ENCODE measurements around the gene KLK2. TPM values are rescaled to one million over a fixed set of nuclear protein-coding genes. Genes with fewer than 3 reads are reported as not detected.

KLK2 gene
- total and polyA plus RNA-seq, 4 donors: not detected

DNA sequence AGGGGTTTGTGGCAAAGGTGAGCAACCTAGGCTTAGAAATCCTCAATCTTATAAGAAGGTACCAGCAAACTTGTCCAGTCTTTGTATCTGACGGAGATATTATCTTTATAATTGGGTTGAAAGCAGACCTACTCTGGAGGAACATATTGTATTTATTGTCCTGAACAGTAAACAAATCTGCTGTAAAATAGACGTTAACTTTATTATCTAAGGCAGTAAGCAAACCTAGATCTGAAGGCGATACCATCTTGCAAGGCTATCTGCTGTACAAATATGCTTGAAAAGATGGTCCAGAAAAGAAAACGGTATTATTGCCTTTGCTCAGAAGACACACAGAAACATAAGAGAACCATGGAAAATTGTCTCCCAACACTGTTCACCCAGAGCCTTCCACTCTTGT is 3.8 kb upstream of the KLK2 start:
- Histone ChIP-seq H3K4me1 (ENCODE audit: control insufficient read depth in 5 of 5, insufficient read depth in 5 of 5, low read length in 5 of 5) (no peaks in the 10 kb centered on the region), H3K27me3 (ENCODE audit: control insufficient read depth in 3 of 3, insufficient read depth in 3 of 3, low read length in 2 of 3) (peaks cover 3 to 15% (median 4%) of the 10 kb centered on the region in 3 donors), H3K4me3 (no peak overlapping the region), H3K36me3 (ENCODE audit: control insufficient read depth in 4 of 4, insufficient read depth in 4 of 4, low read length in 4 of 4) (no peaks in the 10 kb centered on the region), H3K9me3 (ENCODE audit: control insufficient read depth in 4 of 4, insufficient read depth in 3 of 4, low read length in 3 of 4) (peaks cover 0 to 3% (median 0%) of the 10 kb centered on the region in 4 donors), H3K27ac (ENCODE audit: low read depth in 1 of 2, low read length in 1 of 2) (no peak overlapping the region), H3K9ac (ENCODE audit: insufficient read depth in 1 of 2, low read length in 2 of 2) (no peak overlapping the region)
- no peak for DNase-seq
- ATAC-seq (ENCODE audit: insufficient read depth, low FRiP score): no peak
- TF ChIP-seq, protein P1, sequence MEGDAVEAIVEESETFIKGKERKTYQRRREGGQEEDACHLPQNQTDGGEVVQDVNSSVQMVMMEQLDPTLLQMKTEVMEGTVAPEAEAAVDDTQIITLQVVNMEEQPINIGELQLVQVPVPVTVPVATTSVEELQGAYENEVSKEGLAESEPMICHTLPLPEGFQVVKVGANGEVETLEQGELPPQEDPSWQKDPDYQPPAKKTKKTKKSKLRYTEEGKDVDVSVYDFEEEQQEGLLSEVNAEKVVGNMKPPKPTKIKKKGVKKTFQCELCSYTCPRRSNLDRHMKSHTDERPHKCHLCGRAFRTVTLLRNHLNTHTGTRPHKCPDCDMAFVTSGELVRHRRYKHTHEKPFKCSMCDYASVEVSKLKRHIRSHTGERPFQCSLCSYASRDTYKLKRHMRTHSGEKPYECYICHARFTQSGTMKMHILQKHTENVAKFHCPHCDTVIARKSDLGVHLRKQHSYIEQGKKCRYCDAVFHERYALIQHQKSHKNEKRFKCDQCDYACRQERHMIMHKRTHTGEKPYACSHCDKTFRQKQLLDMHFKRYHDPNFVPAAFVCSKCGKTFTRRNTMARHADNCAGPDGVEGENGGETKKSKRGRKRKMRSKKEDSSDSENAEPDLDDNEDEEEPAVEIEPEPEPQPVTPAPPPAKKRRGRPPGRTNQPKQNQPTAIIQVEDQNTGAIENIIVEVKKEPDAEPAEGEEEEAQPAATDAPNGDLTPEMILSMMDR (IDR thresholded peaks at IDR 0.05; ENCODE audit: control extremely low read depth, extremely low read depth): no peak
- 85 to 87% methylated on average over 4 of the region's 4 CpGs for WGBS, 2 donors

DNA sequence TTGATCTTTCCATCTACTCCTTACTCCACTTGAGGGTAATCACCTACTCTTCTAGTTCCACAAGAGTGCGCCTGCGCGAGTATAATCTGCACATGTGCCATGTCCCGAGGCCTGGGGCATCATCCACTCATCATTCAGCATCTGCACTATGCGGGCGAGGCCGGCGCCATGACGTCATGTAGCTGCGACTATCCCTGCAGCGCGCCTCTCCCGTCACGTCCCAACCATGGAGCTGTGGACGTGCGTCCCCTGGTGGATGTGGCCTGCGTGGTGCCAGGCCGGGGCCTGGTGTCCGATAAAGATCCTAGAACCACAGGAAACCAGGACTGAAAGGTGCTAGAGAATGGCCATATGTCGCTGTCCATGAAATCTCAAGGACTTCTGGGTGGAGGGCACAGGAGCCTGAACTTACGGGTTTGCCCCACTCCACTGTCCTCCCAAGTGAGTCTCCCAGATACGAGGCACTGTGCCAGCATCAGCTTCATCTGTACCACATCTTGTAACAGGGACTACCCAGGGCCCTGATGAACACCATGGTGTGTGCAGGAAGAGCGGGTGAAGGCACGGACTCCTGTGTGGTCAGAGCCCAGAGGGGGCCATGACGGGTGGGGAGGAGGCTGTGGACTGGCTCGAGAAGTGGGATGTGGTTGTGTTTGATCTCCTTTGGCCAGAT is 2.7 kb upstream of the KLK2 start:
- TF ChIP-seq, protein P1 (IDR thresholded peaks at IDR 0.05; ENCODE audit: control extremely low read depth, extremely low read depth): no peak
- peaks cover 3 to 23% (median 4%) of the 10 kb centered on the region in 3 donors for H3K27me3 ChIP-seq (ENCODE audit: control insufficient read depth in 3 of 3, insufficient read depth in 3 of 3, low read length in 2 of 3)
- no peak overlapping the region for H3K27ac ChIP-seq (ENCODE audit: low read depth in 1 of 2, low read length in 1 of 2)
- DNase-seq (no peak), ATAC-seq (ENCODE audit: insufficient read depth, low FRiP score) (no peak)
- peaks cover 0 to 3% (median 0%) of the 10 kb centered on the region in 4 donors for H3K9me3 ChIP-seq (ENCODE audit: control insufficient read depth in 4 of 4, insufficient read depth in 3 of 4, low read length in 3 of 4)
- H3K36me3 ChIP-seq (ENCODE audit: control insufficient read depth in 4 of 4, insufficient read depth in 4 of 4, low read length in 4 of 4): no peaks in the 10 kb centered on the region
- WGBS, 2 donors: 54 to 64% methylated on average over 26 of the region's 26 CpGs
- H3K4me1 ChIP-seq (ENCODE audit: control insufficient read depth in 5 of 5, insufficient read depth in 5 of 5, low read length in 5 of 5): no peaks in the 10 kb centered on the region
- H3K9ac ChIP-seq (ENCODE audit: insufficient read depth in 1 of 2, low read length in 2 of 2): no peak overlapping the region
- no peak overlapping the region for H3K4me3 ChIP-seq

DNA sequence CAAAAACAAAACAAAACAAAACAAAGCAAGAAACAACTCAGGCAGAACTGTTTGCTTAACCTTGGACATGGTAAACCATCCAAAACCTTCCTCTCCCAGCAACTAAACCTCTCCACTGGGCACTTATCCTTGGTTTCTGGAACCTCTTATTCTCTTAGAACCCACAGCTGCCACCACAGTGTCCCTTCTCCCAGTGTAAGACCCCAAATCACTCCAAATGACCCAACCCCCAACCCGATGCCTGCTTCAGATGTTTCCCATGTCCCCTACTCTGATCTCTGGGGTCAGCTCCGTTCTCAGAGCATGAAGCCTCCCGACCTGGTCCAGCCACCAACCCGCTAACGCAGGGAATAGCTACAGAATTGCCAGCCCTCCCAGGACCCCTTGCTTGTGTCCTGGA is 972 bp downstream of the KLK2 start:
- ATAC-seq (ENCODE audit: insufficient read depth, low FRiP score) (no peak), DNase-seq (no peak)
- Histone ChIP-seq H3K27ac (ENCODE audit: low read depth in 1 of 2, low read length in 1 of 2) (no peak overlapping the region), H3K9me3 (ENCODE audit: control insufficient read depth in 4 of 4, insufficient read depth in 3 of 4, low read length in 3 of 4) (peaks cover 0 to 3% (median 0%) of the 10 kb centered on the region in 4 donors), H3K4me1 (ENCODE audit: control insufficient read depth in 5 of 5, insufficient read depth in 5 of 5, low read length in 5 of 5) (no peaks in the 10 kb centered on the region), H3K9ac (ENCODE audit: insufficient read depth in 1 of 2, low read length in 2 of 2) (no peak overlapping the region), H3K4me3 (no peak overlapping the region), H3K27me3 (ENCODE audit: control insufficient read depth in 3 of 3, insufficient read depth in 3 of 3, low read length in 2 of 3) (peaks cover 3 to 26% (median 10%) of the 10 kb centered on the region in 3 donors), H3K36me3 (ENCODE audit: control insufficient read depth in 4 of 4, insufficient read depth in 4 of 4, low read length in 4 of 4) (no peaks in the 10 kb centered on the region)
- 68 to 72% methylated on average over 5 of the region's 5 CpGs for WGBS, 2 donors
- TF ChIP-seq, protein P1 (IDR thresholded peaks at IDR 0.05; ENCODE audit: control extremely low read depth, extremely low read depth): no peak
